Mammary epithelial cell (primary cell): ENCODE data around the gene QSER1.

Experiments
- CTCF ChIP-seq, 2 donors: IDR thresholded peaks in 1 of 2; conservative IDR thresholded peaks in 1 of 2; 2 replicates each; pipeline ENCODE4 v1.5.1; 2011 to 2012; ENCODE audit warnings: inconsistent platforms in 2 of 2, low read length in 2 of 2, mild to moderate bottlenecking in 2 of 2, control low read depth in 1 of 2, low read depth in 1 of 2; ENCODE audit not compliant: insufficient read depth in 1 of 2; ENCODE audit errors: extremely low read depth in 1 of 2
- EZH2 ChIP-seq: IDR thresholded peaks from 2 replicates; pipeline ENCODE4 v1.6.1; 2012; ENCODE audit warnings: low read length, inconsistent platforms, borderline replicate concordance

GRCh38 chr11:33027846-33028536 is 135.4 kb downstream of the QSER1 start:
- TF ChIP-seq EZH2 (no peak), CTCF (conservative IDR thresholded peaks at IDR 0.05 in 1 of 2, IDR thresholded peaks at IDR 0.05 in 1 of 2; ENCODE audit: extremely low read depth in 1 of 2, insufficient read depth in 1 of 2, low read depth in 1 of 2, low read length in 2 of 2) (no peak)
